HUES6 (cell line): ENCODE data around the gene OBSCN.

Experiments used
- H3K27ac ChIP-seq: 2 replicates; pipeline ENCODE4 v1.7.0; 2013; ENCODE audit warnings: low read depth, mild to moderate bottlenecking, low read length, inconsistent platforms
- H3K27me3 ChIP-seq: 2 replicates; pipeline ENCODE4 v1.6.1; 2013; ENCODE audit warnings: low read length; ENCODE audit not compliant: control insufficient read depth, insufficient read depth
- H3K36me3 ChIP-seq: 2 replicates; pipeline ENCODE4 v1.6.1; 2013; ENCODE audit warnings: low read length; ENCODE audit not compliant: control insufficient read depth, insufficient read depth
- H3K4me1 ChIP-seq: 2 replicates; pipeline ENCODE4 v1.6.1; 2013; ENCODE audit warnings: low read length; ENCODE audit not compliant: control insufficient read depth, insufficient read depth
- H3K4me3 ChIP-seq: 2 replicates; pipeline ENCODE4 v1.5.1; 2013; ENCODE audit warnings: low read depth, low read length
- H3K9ac ChIP-seq: one replicate; pipeline ENCODE4 v1.6.1; 2013; ENCODE audit warnings: mild to moderate bottlenecking, low read length
- H3K9me3 ChIP-seq: 2 replicates; pipeline ENCODE4 v1.6.1; 2013; ENCODE audit warnings: low read depth, low read length; ENCODE audit not compliant: control insufficient read depth, insufficient read depth

The OBSCN gene

DNA sequence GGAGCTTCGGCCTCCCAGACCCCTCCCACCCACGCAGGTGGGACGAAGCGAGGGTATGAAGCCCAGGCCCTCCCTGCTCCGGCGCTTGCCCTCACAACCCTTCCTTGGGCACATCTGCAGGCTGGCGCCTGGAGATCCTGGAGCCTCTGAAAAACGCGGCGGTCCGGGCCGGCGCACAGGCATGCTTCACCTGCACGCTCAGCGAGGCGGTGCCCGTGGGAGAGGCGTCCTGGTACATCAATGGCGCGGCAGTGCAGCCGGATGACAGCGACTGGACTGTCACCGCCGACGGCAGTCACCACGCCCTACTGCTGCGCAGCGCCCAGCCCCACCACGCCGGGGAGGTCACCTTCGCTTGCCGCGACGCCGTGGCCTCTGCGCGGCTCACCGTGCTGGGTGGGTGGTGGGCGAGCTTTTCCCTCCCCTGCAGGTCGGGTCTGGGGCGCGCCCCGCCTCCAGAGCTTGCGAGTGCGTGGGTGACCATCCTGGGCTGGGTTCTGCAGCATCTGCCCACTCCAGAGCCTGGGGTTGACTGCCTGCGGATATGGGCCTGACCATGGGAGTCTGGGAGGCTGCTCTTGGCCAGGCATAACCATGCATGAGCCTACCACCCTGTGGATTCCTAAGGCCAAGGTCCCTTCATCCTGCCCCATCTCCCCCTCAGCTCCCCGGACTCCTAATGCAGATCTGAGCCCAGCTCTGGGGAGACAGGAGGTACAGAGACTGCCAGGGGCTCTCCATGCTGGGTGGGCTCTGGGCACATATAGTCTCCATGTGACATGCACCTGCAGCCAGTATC, 108.9 kb downstream of the OBSCN start:
- Histone ChIP-seq H3K9me3 (peaks cover 12% of the 10 kb centered on the region), H3K4me3 (no peak overlapping the region), H3K36me3 (peaks cover 37% of the 10 kb centered on the region), H3K27me3 (no peaks in the 10 kb centered on the region), H3K4me1 (no peaks in the 10 kb centered on the region), H3K27ac (no peak overlapping the region), H3K9ac (no peak overlapping the region)

DNA sequence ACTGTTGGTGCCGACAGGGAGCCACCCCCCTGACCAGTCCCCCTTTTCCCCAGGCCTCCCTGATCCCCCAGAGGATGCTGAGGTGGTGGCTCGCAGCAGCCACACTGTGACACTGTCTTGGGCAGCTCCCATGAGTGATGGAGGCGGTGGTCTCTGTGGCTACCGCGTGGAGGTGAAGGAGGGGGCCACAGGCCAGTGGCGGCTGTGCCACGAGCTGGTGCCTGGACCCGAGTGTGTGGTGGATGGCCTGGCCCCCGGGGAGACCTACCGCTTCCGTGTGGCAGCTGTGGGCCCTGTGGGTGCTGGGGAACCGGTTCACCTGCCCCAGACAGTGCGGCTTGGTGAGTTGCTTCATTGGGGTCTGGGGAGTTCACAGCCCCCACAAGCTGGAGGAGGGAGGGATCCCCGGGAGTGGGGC, 109.6 kb downstream of the OBSCN start:
- Histone ChIP-seq H3K36me3 (peaks cover 44% of the 10 kb centered on the region), H3K4me1 (no peaks in the 10 kb centered on the region), H3K9ac (no peak overlapping the region), H3K27ac (no peak overlapping the region), H3K9me3 (peaks cover 5% of the 10 kb centered on the region), H3K4me3 (no peak overlapping the region), H3K27me3 (no peaks in the 10 kb centered on the region)

DNA sequence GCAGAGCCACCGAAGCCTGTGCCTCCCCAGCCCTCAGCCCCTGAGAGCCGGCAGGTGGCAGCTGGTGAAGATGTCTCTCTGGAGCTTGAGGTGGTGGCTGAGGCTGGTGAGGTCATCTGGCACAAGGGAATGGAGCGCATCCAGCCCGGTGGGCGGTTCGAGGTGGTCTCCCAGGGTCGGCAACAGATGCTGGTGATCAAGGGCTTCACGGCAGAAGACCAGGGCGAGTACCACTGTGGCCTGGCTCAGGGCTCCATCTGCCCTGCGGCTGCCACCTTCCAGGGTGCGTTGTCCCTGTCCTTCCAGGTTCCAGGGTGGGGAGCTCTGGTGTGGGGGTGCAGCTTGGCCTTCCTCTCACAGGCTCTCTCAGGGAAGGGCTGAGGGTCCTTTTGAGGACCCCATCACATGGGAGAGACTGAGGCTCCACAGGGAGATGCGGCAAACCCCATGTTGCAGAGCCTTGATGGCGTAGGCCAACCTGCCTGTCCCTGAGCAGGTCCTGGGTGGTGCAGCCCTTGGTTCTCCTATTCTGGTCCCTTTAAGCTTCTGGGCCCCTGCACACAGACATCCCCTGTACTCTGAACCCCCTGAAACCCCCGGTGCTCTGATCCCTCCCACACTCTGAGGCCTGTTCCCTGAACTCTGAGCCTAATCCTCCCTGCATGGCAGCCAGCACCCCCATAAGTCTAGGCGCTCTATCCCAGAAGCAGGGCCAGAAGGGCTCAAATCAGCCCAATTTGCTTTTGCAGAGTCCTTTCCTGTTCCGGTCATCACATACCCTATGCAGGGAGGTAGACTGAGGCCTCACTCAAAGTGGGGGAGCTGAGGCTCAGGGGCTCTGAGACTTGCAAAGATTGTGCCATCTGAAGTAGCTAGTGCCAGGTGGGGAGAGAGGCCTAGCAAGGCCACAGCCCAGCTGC, 110.3 kb downstream of the OBSCN start:
- H3K9ac ChIP-seq, result no peak overlapping the region

DNA sequence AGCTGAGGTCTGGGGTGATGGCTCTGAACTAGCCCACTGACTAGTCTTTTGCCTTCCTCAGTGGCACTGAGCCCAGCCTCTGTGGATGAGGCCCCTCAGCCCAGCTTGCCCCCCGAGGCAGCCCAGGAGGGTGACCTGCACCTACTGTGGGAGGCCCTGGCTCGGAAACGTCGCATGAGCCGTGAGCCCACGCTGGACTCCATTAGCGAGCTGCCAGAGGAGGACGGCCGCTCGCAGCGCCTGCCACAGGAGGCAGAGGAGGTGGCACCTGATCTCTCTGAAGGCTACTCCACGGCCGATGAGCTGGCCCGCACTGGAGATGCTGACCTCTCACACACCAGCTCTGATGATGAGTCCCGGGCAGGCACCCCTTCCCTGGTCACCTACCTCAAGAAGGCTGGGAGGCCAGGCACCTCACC, 111.0 kb downstream of the OBSCN start:
- Histone ChIP-seq H3K27me3 (no peaks in the 10 kb centered on the region), H3K4me3 (no peak overlapping the region), H3K4me1 (no peaks in the 10 kb centered on the region), H3K27ac (no peak overlapping the region), H3K9ac (no peak overlapping the region), H3K36me3 (peaks cover 54% of the 10 kb centered on the region), H3K9me3 (no peaks in the 10 kb centered on the region)

More for the DNA sequence above, 110.3 kb downstream of the OBSCN start:
- H3K4me1 ChIP-seq, result no peaks in the 10 kb centered on the region
- H3K9me3 ChIP-seq, result no peaks in the 10 kb centered on the region
- peaks cover 49% of the 10 kb centered on the region for H3K36me3 ChIP-seq
- no peaks in the 10 kb centered on the region for H3K27me3 ChIP-seq
- H3K27ac ChIP-seq, result no peak overlapping the region
- H3K4me3 ChIP-seq, result no peak overlapping the region

DNA sequence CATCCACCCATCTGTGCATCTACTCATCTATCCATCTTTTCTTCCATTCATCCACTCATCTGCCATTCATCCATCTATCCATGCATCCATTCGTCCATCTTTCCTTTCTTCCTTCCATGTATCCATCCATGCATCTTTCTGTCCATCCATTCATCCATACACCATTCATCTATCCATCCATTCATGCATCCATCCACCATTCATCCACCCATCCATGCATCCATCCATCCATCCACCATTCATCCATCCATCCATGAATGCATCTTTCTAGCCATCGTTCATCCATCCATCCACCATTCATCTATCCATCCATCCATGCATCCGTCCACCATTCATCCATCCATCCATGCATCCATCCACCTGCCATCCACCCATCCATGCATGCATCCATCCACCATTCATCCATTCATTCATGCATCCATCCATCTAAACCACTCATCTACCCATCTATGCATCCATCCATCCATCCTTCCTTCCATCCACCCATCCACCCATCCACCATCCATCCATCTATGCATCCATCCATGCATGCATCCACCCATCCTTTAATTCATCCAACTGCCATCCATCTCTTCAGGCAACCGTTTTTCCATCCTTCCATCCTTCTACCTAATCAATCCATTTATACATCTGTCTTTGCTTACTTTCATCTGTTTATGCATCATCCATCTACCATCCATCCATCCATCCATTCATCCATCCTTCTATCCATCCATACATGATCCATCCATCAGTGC, 111.7 kb downstream of the OBSCN start:
- H3K4me1 ChIP-seq, result no peaks in the 10 kb centered on the region
- H3K36me3 ChIP-seq, result peaks cover 54% of the 10 kb centered on the region
- no peak overlapping the region for H3K4me3 ChIP-seq
- H3K9ac ChIP-seq, result no peak overlapping the region
- H3K9me3 ChIP-seq, result no peaks in the 10 kb centered on the region
- H3K27me3 ChIP-seq, result no peaks in the 10 kb centered on the region
- H3K27ac ChIP-seq, result no peak overlapping the region

DNA sequence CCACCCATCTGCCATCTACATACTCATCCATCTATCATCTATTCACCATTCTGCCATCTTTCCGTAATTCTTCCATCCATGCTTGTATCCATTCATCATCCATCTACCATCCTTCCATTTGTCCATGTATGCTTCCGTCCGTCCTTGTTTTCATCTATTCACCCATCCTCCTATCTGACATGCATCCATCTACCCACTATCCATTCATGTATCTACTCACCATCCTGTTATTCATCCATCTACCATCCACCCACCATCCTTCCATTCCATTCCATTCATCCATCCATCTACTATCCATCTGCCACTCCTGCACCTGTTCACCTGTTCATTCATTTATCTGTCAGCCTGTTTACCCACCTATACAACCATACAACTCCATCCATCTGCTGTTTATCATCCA, 112.5 kb downstream of the OBSCN start:
- Histone ChIP-seq H3K9ac (no peak overlapping the region), H3K9me3 (no peaks in the 10 kb centered on the region), H3K4me1 (no peaks in the 10 kb centered on the region), H3K27ac (no peak overlapping the region), H3K4me3 (no peak overlapping the region), H3K36me3 (peaks cover 54% of the 10 kb centered on the region), H3K27me3 (no peaks in the 10 kb centered on the region)

DNA sequence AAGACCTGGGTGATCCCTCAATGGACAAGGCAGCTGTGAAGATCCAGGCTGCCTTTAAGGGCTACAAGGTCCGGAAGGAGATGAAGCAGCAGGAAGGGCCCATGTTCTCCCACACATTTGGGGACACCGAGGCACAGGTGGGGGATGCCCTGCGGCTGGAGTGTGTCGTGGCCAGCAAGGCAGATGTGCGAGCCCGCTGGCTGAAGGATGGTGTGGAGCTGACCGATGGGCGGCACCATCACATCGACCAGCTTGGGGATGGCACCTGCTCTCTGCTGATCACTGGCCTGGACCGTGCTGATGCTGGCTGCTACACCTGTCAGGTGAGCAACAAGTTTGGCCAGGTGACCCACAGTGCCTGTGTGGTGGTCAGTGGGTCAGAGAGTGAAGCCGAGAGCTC, 113.6 kb downstream of the OBSCN start:
- Histone ChIP-seq H3K36me3 (peaks cover 54% of the 10 kb centered on the region), H3K9me3 (no peaks in the 10 kb centered on the region), H3K27me3 (no peaks in the 10 kb centered on the region), H3K4me3 (no peak overlapping the region), H3K9ac (no peak overlapping the region), H3K27ac (no peak overlapping the region), H3K4me1 (no peaks in the 10 kb centered on the region)

DNA sequence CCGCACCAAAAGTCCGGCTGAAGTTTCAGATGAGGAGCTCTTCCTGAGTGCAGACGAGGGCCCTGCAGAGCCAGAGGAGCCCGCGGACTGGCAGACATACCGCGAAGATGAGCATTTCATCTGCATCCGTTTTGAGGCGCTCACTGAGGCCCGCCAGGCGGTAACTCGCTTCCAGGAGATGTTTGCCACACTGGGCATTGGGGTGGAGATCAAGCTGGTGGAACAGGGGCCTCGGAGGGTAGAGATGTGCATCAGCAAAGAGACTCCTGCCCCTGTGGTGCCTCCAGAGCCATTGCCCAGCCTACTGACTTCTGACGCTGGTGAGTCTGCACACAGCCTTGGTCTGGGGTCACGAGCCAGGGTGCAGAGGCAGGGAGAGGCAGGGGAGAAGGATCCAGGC, 114.1 kb downstream of the OBSCN start:
- Histone ChIP-seq H3K36me3 (peaks cover 54% of the 10 kb centered on the region), H3K4me3 (no peak overlapping the region), H3K9me3 (no peaks in the 10 kb centered on the region), H3K9ac (no peak overlapping the region), H3K27me3 (no peaks in the 10 kb centered on the region), H3K27ac (no peak overlapping the region), H3K4me1 (no peaks in the 10 kb centered on the region)

DNA sequence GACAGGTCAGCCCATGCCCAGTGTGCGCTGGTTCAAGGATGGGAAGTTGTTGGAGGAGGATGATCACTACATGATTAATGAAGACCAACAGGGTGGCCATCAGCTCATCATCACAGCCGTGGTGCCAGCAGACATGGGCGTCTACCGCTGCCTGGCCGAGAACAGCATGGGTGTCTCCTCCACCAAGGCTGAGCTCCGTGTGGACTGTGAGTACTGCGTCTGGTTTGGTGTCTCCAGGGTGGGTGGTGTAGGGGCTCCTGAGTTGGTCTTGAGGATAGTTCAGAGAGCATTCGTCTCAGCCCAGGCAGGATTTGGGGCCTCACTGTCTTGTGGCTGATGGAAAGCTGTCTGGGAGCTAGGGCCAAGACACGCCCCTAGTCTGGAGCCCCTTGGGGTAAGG, 115.6 kb downstream of the OBSCN start:
- peaks cover 48% of the 10 kb centered on the region for H3K36me3 ChIP-seq
- no peaks in the 10 kb centered on the region for H3K9me3 ChIP-seq
- H3K4me1 ChIP-seq, result no peaks in the 10 kb centered on the region
- H3K4me3 ChIP-seq, result no peak overlapping the region
- no peak overlapping the region for H3K27ac ChIP-seq
- H3K27me3 ChIP-seq, result no peaks in the 10 kb centered on the region
- no peak overlapping the region for H3K9ac ChIP-seq

DNA sequence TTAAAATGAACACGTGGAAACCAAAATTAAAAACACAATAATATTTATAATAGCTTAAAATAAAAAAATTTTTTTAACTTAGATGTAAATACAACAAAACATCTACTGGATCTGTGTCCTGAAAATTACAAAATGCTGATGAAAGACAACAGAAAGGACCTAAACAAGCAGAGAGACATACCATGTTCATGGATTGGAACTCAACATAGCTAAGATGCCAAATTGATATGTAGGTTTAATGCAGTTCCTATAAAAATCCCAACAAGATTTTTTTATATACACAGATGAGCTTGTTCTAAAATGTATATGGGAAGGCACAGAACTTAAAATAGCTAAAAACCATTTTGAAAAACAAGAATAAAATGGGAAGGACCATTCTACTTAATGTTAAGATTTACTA, 117.4 kb downstream of the OBSCN start:
- H3K27ac ChIP-seq, result no peak overlapping the region
- no peak overlapping the region for H3K4me3 ChIP-seq
- H3K27me3 ChIP-seq, result no peaks in the 10 kb centered on the region
- H3K9ac ChIP-seq, result no peak overlapping the region
- no peaks in the 10 kb centered on the region for H3K9me3 ChIP-seq
- peaks cover 31% of the 10 kb centered on the region for H3K36me3 ChIP-seq
- no peaks in the 10 kb centered on the region for H3K4me1 ChIP-seq
